SK-N-SH treated with all-trans-retinoic acid at 6 μM for 48 hours (cell line): Measurements from ENCODE around the gene ZFYVE28.

Source experiments
- ATAC-seq: fragments of 200-7000 bp; cut with Tn5 transposase; 3 replicates; pipeline ENCODE4 v1.9.1; 2020; ENCODE audit warnings: mild to moderate bottlenecking, moderate library complexity
- ARNTL ChIP-seq: fragments of 450-650 bp; formaldehyde crosslinking; IDR thresholded peaks from 2 replicates; pipeline ENCODE4 v1.5.0; 2020; ENCODE audit warnings: low read depth, mild to moderate bottlenecking, moderate library complexity, borderline replicate concordance
- BACH2 ChIP-seq: fragments of 250-450 bp; sonication (Bioruptor Pico); IDR thresholded peaks from 2 replicates; pipeline ENCODE4 v1.9.0; 2021; ENCODE audit warnings: mild to moderate bottlenecking, borderline replicate concordance
- CSDC2 ChIP-seq: fragments of 250-450 bp; sonication (Bioruptor Pico); IDR thresholded peaks from 2 replicates; pipeline ENCODE4 v1.5.0; 2020; ENCODE audit warnings: mild to moderate bottlenecking, moderate library complexity
- ESRRG ChIP-seq: fragments of 250-450 bp; sonication (Bioruptor Pico); IDR thresholded peaks from 2 replicates; pipeline ENCODE4 v1.6.1; 2021; ENCODE audit warnings: mild to moderate bottlenecking
- GLIS3 ChIP-seq: fragments of 250-450 bp; sonication (Bioruptor Pico); IDR thresholded peaks from 2 replicates; pipeline ENCODE4 v1.5.0; 2020; ENCODE audit warnings: mild to moderate bottlenecking, moderate library complexity
- ISL1 ChIP-seq: fragments of 250-450 bp; sonication (Bioruptor Pico); IDR thresholded peaks from 2 replicates; pipeline ENCODE4 v2.1.2; 2022; ENCODE audit warnings: mild to moderate bottlenecking, moderate library complexity
- OSR1 ChIP-seq: fragments of 250-450 bp; sonication (Bioruptor Pico); IDR thresholded peaks from 2 replicates; pipeline ENCODE4 v1.8.0; 2022; ENCODE audit warnings: moderate library complexity, mild to moderate bottlenecking, inconsistent platforms
- POU6F1 ChIP-seq: fragments of 250-450 bp; sonication (Bioruptor Pico); IDR thresholded peaks from 2 replicates; pipeline ENCODE4 v1.8.0; 2021; ENCODE audit warnings: low read depth, mild to moderate bottlenecking, moderate library complexity, borderline replicate concordance
- PPARA ChIP-seq: fragments of 250-450 bp; sonication (Bioruptor Pico); IDR thresholded peaks from 2 replicates; pipeline ENCODE4 v1.5.0; 2020; ENCODE audit warnings: mild to moderate bottlenecking, borderline replicate concordance
- SNAI2 ChIP-seq: fragments of 250-450 bp; sonication (Bioruptor Pico); IDR thresholded peaks from 2 replicates; pipeline ENCODE4 v1.5.0; 2020; ENCODE audit warnings: mild to moderate bottlenecking, moderate library complexity
- TCF4 ChIP-seq: fragments of 250-450 bp; sonication (Bioruptor Pico); IDR thresholded peaks from 2 replicates; pipeline ENCODE4 v1.8.0; 2021; ENCODE audit warnings: mild to moderate bottlenecking, moderate library complexity, borderline replicate concordance
- TOX ChIP-seq: fragments of 250-450 bp; sonication (Bioruptor Pico); IDR thresholded peaks from 2 replicates; pipeline ENCODE4 v1.8.0; 2021; ENCODE audit warnings: mild to moderate bottlenecking, moderate library complexity, borderline replicate concordance
- TSHZ2 ChIP-seq: fragments of 250-450 bp; sonication (Bioruptor Pico); IDR thresholded peaks from 2 replicates; pipeline ENCODE4 v1.5.0; 2020; ENCODE audit warnings: mild to moderate bottlenecking, moderate library complexity
- ZC3H10 ChIP-seq: fragments of 250-450 bp; sonication (Bioruptor Pico); IDR thresholded peaks from 2 replicates; pipeline ENCODE4 v1.5.1; 2021; ENCODE audit warnings: mild to moderate bottlenecking, moderate library complexity
- ZFP3 ChIP-seq: fragments of 250-450 bp; sonication (Bioruptor Pico); IDR thresholded peaks from 2 replicates; pipeline ENCODE4 v1.5.0; 2020; ENCODE audit warnings: mild to moderate bottlenecking, moderate library complexity
- ZFP30 ChIP-seq: fragments of 450-650 bp; formaldehyde crosslinking; IDR thresholded peaks from 2 replicates; pipeline ENCODE4 v1.5.0; 2022; ENCODE audit warnings: mild to moderate bottlenecking, moderate library complexity
- ZNF565 ChIP-seq: fragments of 450-650 bp; formaldehyde crosslinking; conservative IDR thresholded peaks from 2 replicates; pipeline ENCODE4 v1.5.0; 2020; ENCODE audit warnings: low read depth, mild to moderate bottlenecking, moderate library complexity
- ZNF70 ChIP-seq: fragments of 450-650 bp; formaldehyde crosslinking; IDR thresholded peaks from 2 replicates; pipeline ENCODE4 v1.5.0; 2020; ENCODE audit warnings: mild to moderate bottlenecking, moderate library complexity
- TF ChIP-seq, protein P1 (sequence below): fragments of 250-450 bp; sonication (Bioruptor Pico); IDR thresholded peaks from 2 replicates; pipeline ENCODE4 v1.8.0; 2020; ENCODE audit warnings: mild to moderate bottlenecking, moderate library complexity, borderline replicate concordance
- TF ChIP-seq, protein P2 (sequence below): fragments of 250-450 bp; sonication (Bioruptor Pico); IDR thresholded peaks from 2 replicates; pipeline ENCODE4 v1.5.1; 2020; ENCODE audit warnings: low read depth, mild to moderate bottlenecking, moderate library complexity

The ZFYVE28 gene

GRCh38 chr4:2241003-2241402 is 177.4 kb downstream of the ZFYVE28 start:
- TF ChIP-seq BACH2 (CRISPR knock-in tag) (no peak), ZFP3 (CRISPR knock-in tag) (no peak), ESRRG (no peak), ZC3H10 (CRISPR knock-in tag) (no peak), CSDC2 (no peak), POU6F1 (CRISPR knock-in tag) (no peak), ZNF565 (CRISPR knock-in tag) (no peak), TOX (CRISPR knock-in tag) (no peak), PPARA (no peak), ISL1 (CRISPR knock-in tag) (no peak), GLIS3 (CRISPR knock-in tag) (no peak), OSR1 (CRISPR knock-in tag) (no peak), ARNTL (no peak), ZFP30 (CRISPR knock-in tag) (no peak)
- TF ChIP-seq, protein P1, sequence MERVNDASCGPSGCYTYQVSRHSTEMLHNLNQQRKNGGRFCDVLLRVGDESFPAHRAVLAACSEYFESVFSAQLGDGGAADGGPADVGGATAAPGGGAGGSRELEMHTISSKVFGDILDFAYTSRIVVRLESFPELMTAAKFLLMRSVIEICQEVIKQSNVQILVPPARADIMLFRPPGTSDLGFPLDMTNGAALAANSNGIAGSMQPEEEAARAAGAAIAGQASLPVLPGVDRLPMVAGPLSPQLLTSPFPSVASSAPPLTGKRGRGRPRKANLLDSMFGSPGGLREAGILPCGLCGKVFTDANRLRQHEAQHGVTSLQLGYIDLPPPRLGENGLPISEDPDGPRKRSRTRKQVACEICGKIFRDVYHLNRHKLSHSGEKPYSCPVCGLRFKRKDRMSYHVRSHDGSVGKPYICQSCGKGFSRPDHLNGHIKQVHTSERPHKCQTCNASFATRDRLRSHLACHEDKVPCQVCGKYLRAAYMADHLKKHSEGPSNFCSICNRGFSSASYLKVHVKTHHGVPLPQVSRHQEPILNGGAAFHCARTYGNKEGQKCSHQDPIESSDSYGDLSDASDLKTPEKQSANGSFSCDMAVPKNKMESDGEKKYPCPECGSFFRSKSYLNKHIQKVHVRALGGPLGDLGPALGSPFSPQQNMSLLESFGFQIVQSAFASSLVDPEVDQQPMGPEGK (CRISPR knock-in tag), result no peak
- TF ChIP-seq, protein P2, sequence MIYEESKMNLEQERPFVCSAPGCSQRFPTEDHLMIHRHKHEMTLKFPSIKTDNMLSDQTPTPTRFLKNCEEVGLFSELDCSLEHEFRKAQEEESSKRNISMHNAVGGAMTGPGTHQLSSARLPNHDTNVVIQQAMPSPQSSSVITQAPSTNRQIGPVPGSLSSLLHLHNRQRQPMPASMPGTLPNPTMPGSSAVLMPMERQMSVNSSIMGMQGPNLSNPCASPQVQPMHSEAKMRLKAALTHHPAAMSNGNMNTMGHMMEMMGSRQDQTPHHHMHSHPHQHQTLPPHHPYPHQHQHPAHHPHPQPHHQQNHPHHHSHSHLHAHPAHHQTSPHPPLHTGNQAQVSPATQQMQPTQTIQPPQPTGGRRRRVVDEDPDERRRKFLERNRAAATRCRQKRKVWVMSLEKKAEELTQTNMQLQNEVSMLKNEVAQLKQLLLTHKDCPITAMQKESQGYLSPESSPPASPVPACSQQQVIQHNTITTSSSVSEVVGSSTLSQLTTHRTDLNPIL (CRISPR knock-in tag), result no peak
- no peak for ATAC-seq

GRCh38 chr4:2236944-2237666 is 181.3 kb downstream of the ZFYVE28 start:
- TF ChIP-seq GLIS3 (CRISPR knock-in tag) (no peak), BACH2 (CRISPR knock-in tag) (no peak), OSR1 (CRISPR knock-in tag) (no peak), TCF4 (CRISPR knock-in tag) (no peak), SNAI2 (no peak), ZFP3 (CRISPR knock-in tag) (no peak), TSHZ2 (CRISPR knock-in tag) (no peak), ZNF70 (CRISPR knock-in tag) (no peak), TOX (CRISPR knock-in tag) (no peak), CSDC2 (no peak), ARNTL (no peak), ZNF565 (CRISPR knock-in tag) (no peak), ESRRG (no peak), ZC3H10 (CRISPR knock-in tag) (no peak)
- TF ChIP-seq, protein P2 (CRISPR knock-in tag), result no peak

GRCh38 chr4:2231082-2231481 is 187.4 kb downstream of the ZFYVE28 start:
- TF ChIP-seq PPARA (no peak), SNAI2 (no peak), TSHZ2 (CRISPR knock-in tag) (no peak), ISL1 (CRISPR knock-in tag) (no peak), ZNF70 (CRISPR knock-in tag) (no peak), TCF4 (CRISPR knock-in tag) (no peak)

More at GRCh38 chr4:2236944-2237666, 181.3 kb downstream of the ZFYVE28 start:
- no peak for ATAC-seq

More at GRCh38 chr4:2231082-2231481, 187.4 kb downstream of the ZFYVE28 start:
- ATAC-seq, result no peak
